Fibroblast of lung (primary cell): ENCODE data around the gene CLIC3.
A peak's percentile ranks its signal among the peaks of the same experiment; 100 is the strongest.

Experiments used
- EZH2 ChIP-seq: IDR thresholded peaks from 2 replicates; pipeline ENCODE4 v1.5.1; 2012; ENCODE audit warnings: low read length, control low read depth, mild to moderate bottlenecking; ENCODE audit errors: missing control alignments
- TF ChIP-seq, protein P1 (sequence below), 2 donors: IDR thresholded peaks in 1 of 2; conservative IDR thresholded peaks in 1 of 2; 1 replicate in 1 of 2; 2 replicates in 1 of 2; pipeline ENCODE4 v1.5.1; 2011 to 2012; ENCODE audit warnings: low read length in 2 of 2, control low read depth in 1 of 2, inconsistent platforms in 1 of 2, low read depth in 1 of 2, mild to moderate bottlenecking in 1 of 2

- TF ChIP-seq, protein P1, sequence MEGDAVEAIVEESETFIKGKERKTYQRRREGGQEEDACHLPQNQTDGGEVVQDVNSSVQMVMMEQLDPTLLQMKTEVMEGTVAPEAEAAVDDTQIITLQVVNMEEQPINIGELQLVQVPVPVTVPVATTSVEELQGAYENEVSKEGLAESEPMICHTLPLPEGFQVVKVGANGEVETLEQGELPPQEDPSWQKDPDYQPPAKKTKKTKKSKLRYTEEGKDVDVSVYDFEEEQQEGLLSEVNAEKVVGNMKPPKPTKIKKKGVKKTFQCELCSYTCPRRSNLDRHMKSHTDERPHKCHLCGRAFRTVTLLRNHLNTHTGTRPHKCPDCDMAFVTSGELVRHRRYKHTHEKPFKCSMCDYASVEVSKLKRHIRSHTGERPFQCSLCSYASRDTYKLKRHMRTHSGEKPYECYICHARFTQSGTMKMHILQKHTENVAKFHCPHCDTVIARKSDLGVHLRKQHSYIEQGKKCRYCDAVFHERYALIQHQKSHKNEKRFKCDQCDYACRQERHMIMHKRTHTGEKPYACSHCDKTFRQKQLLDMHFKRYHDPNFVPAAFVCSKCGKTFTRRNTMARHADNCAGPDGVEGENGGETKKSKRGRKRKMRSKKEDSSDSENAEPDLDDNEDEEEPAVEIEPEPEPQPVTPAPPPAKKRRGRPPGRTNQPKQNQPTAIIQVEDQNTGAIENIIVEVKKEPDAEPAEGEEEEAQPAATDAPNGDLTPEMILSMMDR (conservative IDR thresholded peaks at IDR 0.05 in 1 of 2, IDR thresholded peaks at IDR 0.05 in 1 of 2; ENCODE audit: low read depth in 1 of 2, low read length in 2 of 2) = peak; percentile 78 to 92
- TF ChIP-seq EZH2 = no peak
Observed at GRCh38 chr9:137029058-137029936, 32.9 kb upstream of the CLIC3 start.
